Kidney (tissue), 14 donors: Measurements from ENCODE around the gene CDK5RAP2. TPM values are rescaled to one million over a fixed set of nuclear protein-coding genes. Genes with fewer than 3 reads are reported as not detected.

Experiments
- DNase-seq, 5 donors: peaks; one replicate each; pipeline ENCODE4 v3.0.0-alpha.2; 2013 to 2020
- FAIRE-seq: peaks from 2 replicates; lab custom pipeline; 2012; peaks lifted over from hg19 to GRCh38; lab: Jason Lieb, UNC
- H3K27ac ChIP-seq, 2 donors: one replicate each; pipeline ENCODE4 v1.7.0; 2013; ENCODE audit warnings: low read depth in 2 of 2, low read length in 2 of 2, inconsistent platforms in 1 of 2
- H3K27me3 ChIP-seq: one replicate; pipeline ENCODE4 v1.7.1; 2013; ENCODE audit warnings: low read length, inconsistent platforms; ENCODE audit not compliant: control insufficient read depth, insufficient read depth
- H3K36me3 ChIP-seq, 3 donors: one replicate each; pipeline versions ENCODE4 v1.7.0 to v1.7.1; 2013; ENCODE audit warnings: low read length in 3 of 3, control low read depth in 1 of 3, inconsistent platforms in 1 of 3; ENCODE audit not compliant: insufficient read depth in 3 of 3, control insufficient read depth in 2 of 3
- H3K4me1 ChIP-seq, 3 donors: one replicate each; pipeline versions ENCODE4 v1.7.0 to v1.7.1; 2013; ENCODE audit warnings: low read length in 3 of 3, inconsistent platforms in 1 of 3, low read depth in 1 of 3; ENCODE audit not compliant: control insufficient read depth in 2 of 3, insufficient read depth in 2 of 3
- H3K4me3 ChIP-seq, 3 donors: one replicate each; pipeline versions ENCODE4 v1.7.0 to v1.8.1; 2013; ENCODE audit warnings: low read length in 3 of 3, control low read depth in 1 of 3, inconsistent platforms in 1 of 3
- H3K9ac ChIP-seq, 3 donors: one replicate each; pipeline versions ENCODE4 v1.7.0 to v1.7.1; 2013; ENCODE audit warnings: low read length in 3 of 3, control low read depth in 1 of 3, inconsistent platforms in 1 of 3
- H3K9me3 ChIP-seq, 3 donors: one replicate each; pipeline versions ENCODE4 v1.7.0 to v1.7.1; 2013; ENCODE audit warnings: low read length in 3 of 3, control low read depth in 1 of 3, inconsistent platforms in 1 of 3; ENCODE audit not compliant: control insufficient read depth in 2 of 3, insufficient read depth in 1 of 3
- CTCF ChIP-seq: IDR thresholded peaks from 3 replicates; pipeline ENCODE4 v1.5.1; 2012; ENCODE audit warnings: mild to moderate bottlenecking, moderate library complexity, borderline replicate concordance; ENCODE audit not compliant: insufficient read depth; ENCODE audit errors: extremely low read depth
- intact Hi-C: fragments of 100-400 bp; cut with DNase I; formaldehyde crosslinking; loops from one replicate; pipeline ENCODE4 v1.11.1; 2022
- polyA plus RNA-seq: library from polyadenylated mRNA; stranded (reverse); fragments of 350-450 nt; fragmentation: Illumina TruSeq; extraction: RNeasy Lipid Tissue Mini Kit (QIAGEN cat#74804); gene quantifications from one replicate; pipeline ENCODE4 v1.2.3, GENCODE V29; 2014; ENCODE audit warnings: low read depth, low replicate concordance; ENCODE audit not compliant: insufficient read depth
- total RNA-seq: library from RNA; stranded (reverse); fragmentation: NEBNext Ultra II Directional; extraction: Animal tissue kit (Norgen Biotek cat#: 25700); gene quantifications from one replicate; pipeline ENCODE4 v1.2.1, GENCODE V29; 2021
- donor health status: control.
- donor health status: control.
- donor health status: control.
- donor health status: control.
- donor health status: control.
- donor health status: DM: yes; HTN: yes; CAD: no.
- donor health status: Normal renal cell carcinoma (clear cell type).

Gene CDK5RAP2
- total and polyA plus RNA-seq, 2 donors from 2014 or later = 20.9 to 35.3 TPM

GRCh38 chr9:120477534-120478001 lies 102.4 kb downstream of the CDK5RAP2 start:
- FAIRE-seq = no peak
- H3K9ac ChIP-seq = no peak overlapping the region
- no peak overlapping the region for H3K27ac ChIP-seq

GRCh38 chr9:120475341-120475740 lies 104.6 kb downstream of the CDK5RAP2 start:
- H3K27ac ChIP-seq = no peak overlapping the region
- FAIRE-seq (no peak), DNase-seq (no peak)

More at GRCh38 chr9:120477534-120478001, 102.4 kb downstream of the CDK5RAP2 start:
- Histone ChIP-seq H3K4me1 (no peaks in the 10 kb centered on the region), H3K9me3 (no peaks in the 10 kb centered on the region), H3K4me3 (no peak overlapping the region), H3K27me3 (no peaks in the 10 kb centered on the region), H3K36me3 (peaks cover 0 to 10% (median 5%) of the 10 kb centered on the region in 3 donors)
- peak; percentile 67 for TF ChIP-seq CTCF
- peak in 3 of 5 donors; percentile 27 to 50 (median 33) for DNase-seq
- intact Hi-C loops = no loop called here

GRCh38 chr9:120474591-120475243 lies 105.2 kb downstream of the CDK5RAP2 start:
- DNase-seq (no peak), FAIRE-seq (no peak)
- Histone ChIP-seq H3K27me3 (no peaks in the 10 kb centered on the region), H3K9me3 (no peaks in the 10 kb centered on the region), H3K9ac (no peak overlapping the region), H3K4me1 (no peaks in the 10 kb centered on the region), H3K4me3 (no peak overlapping the region), H3K36me3 (peaks cover 2 to 13% (median 5%) of the 10 kb centered on the region in 3 donors), H3K27ac (no peak overlapping the region)
- intact Hi-C loops = no loop called here
- TF ChIP-seq CTCF = no peak

More at GRCh38 chr9:120475341-120475740, 104.6 kb downstream of the CDK5RAP2 start:
- no peak for TF ChIP-seq CTCF
- Histone ChIP-seq H3K9me3 (no peaks in the 10 kb centered on the region), H3K36me3 (peaks cover 2 to 12% (median 5%) of the 10 kb centered on the region in 3 donors), H3K9ac (no peak overlapping the region), H3K4me1 (no peaks in the 10 kb centered on the region), H3K27me3 (no peaks in the 10 kb centered on the region), H3K4me3 (no peak overlapping the region)
- intact Hi-C loops = no loop called here
